Hematopoietic multipotent progenitor cell treated with erythropoietin and hydrocortisone succinate and interleukin-3 and kit ligand, for 8 days (in vitro differentiated cells): ENCODE data around the gene OR1L8.
"Not testable (repeated sequence)": the region's sequence is repeated elsewhere in the genome, so short reads cannot be mapped to it uniquely, and the experiment has no call there.

ENCODE experiments used
- DNase-seq: peaks from one replicate; pipeline ENCODE4 v3.0.0-alpha.2; 2015

Gene OR1L8

DNA sequence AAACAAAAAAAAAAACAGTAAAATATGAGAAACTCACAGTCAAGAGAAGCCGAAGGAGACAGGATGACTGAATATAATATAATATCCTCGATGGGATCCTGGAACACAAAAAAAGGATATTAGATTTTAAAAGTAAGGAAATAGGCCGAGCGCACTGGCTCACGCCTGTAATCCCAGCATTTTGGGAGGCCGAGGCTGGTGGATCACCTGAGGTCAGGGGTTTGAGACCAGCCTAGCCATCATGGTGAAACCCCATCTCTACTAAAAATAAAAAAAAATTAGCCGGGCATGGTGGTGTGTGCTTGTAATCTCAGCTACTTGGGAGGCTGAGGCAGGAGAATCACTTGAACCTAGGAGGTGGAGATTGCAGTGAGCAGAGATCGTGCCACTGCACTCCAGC is at the start of gene OR1L8:
OR1L8 (minus strand) TSS at position 101 of the 400 bp plus-strand sequence. CDS start 14,907 bp downstream, outside the sequence.
- not testable (repeated sequence) for DNase-seq

DNA sequence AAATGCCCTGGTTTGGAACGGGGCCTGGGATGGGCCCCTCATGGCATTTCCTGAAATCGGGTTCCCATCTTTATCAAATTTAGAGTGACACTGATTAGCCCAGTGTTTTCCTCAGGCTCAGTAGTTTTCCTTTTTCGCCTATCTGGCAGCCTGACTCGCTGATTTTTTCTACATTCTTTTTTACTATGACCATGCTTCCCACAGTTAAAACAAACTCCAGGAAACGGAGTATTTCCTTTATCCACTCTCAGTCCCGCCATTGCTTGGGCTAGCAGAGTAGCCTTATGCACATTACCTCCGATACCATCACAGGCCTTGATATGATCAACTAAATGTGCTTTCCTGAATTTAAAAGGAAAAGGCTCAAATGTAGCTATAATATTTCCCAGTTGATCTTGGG is 36.8 kb upstream of the OR1L8 start:
- DNase-seq = no peak

- DNase-seq = no peak
These were observed 31.2 kb upstream of the OR1L8 start, which contains the start of gene OR1Q1 for GRCh38 chr9:122614362-122614761. TSS of gene OR1Q1 (plus strand) at chr9:122614738. CDS start at chr9:122614738, 0 bp downstream.

GRCh38 chr9:122609804-122610203 is 26.6 kb upstream of the OR1L8 start:
- no peak for DNase-seq

GRCh38 chr9:122606587-122606986 is 23.4 kb upstream of the OR1L8 start:
- DNase-seq = no peak

- DNase-seq = no peak
These were observed 22.5 kb upstream of the OR1L8 start for GRCh38 chr9:122605691-122606090.

- peak; percentile 77 for DNase-seq
These were observed 2.8 kb downstream of the OR1L8 start for GRCh38 chr9:122580360-122580759.

DNA sequence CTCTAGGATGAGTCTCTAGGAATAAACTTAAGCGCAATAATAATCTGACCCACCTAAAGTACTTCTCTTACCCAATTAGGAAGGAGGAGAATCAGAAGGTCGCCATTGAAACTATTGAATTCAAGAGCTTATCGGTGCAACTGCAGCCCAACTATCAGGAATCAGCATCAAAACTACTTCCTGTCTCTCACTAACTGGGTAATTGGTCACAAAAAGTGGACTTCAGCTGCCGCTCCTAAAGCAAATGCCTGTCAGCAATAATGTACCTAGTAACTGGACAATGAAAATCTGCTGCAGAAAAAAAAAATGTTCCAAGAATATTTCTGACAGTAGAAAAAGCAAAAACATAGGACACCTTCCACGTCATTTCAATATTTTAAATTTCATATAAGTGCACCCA is 3.3 kb downstream of the OR1L8 start:
- peak; percentile 12 for DNase-seq

- no peak for DNase-seq
These were observed 10.7 kb downstream of the OR1L8 start for GRCh38 chr9:122572456-122572855.

DNA sequence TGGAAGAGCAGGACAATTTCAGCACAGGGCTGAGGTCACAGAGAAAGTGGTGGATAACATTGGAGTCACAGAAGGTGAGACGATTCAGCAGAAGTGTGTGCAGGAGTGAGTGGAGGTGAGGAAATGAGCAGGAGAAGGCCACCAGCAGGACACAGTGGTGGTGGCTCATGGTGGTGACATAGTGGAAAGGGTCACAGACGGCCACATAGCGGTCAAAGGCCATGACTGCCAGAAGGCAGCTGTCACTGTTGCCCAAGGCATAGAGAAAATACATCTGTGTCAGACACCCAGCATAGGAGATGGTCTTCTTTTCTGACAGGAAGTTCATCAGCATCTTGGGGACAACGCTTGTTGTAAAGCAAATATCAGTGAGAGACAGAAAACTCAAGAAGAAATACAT is 15.3 kb downstream of the OR1L8 start:
- no peak for DNase-seq

DNA sequence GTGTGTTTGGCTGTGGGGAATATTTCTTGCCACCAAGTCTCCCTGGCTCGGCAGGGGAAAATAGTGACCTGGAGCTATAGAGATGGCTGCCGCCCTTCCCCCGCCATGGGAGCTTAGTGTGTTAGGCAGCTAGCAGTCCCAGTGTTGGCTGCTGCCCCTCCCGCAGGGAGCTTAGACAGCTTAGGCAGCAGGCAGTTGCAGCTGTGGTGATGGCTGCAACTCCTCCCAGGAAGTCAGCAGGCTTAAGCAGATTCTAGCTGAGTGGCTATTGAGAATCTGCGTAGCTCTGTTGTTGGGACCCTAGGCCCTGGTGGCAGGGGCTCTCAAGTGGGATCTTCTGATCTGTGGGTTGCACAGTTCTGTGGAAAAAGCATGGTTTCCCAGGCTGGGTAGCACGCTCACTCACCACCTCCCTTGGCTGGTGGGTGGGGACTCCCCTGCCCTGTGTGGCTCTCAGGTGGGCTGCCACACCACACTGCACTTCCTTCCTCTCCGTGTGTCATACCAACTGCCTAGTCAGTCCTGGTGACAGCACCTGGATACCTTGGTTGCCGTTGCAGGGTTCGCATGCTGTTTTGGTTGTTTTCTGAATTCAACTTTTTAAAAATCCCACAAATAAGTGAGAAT is 20.9 kb downstream of the OR1L8 start:
- no peak for DNase-seq

GRCh38 chr9:122561446-122561845 is 21.7 kb downstream of the OR1L8 start:
- DNase-seq = no peak

GRCh38 chr9:122552812-122553211 is 30.4 kb downstream of the OR1L8 start, which contains the start of gene OR1N2:
TSS of gene OR1N2 (plus strand) at chr9:122553112. CDS start at chr9:122553212, 100 bp downstream.
- DNase-seq = no peak

DNA sequence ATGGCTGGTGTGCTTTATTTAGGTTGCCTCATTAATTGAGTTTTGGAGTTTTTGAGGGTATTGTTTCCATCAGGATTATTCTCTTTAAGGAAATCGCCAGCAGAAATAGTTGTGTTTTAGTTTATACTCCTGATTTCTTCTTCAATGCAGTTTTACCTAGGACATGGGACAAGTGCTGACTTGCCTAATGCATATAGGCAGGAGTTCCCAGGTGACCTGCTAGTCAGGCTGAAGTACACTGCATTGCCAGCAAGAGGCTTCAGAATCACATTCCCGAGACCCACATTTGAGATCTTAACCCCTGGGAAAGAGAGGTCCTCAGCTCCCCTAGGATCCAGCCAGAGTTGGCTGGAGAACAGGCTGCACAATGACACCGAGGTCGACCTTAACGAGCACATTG is 31.8 kb downstream of the OR1L8 start:
- no peak for DNase-seq

DNA sequence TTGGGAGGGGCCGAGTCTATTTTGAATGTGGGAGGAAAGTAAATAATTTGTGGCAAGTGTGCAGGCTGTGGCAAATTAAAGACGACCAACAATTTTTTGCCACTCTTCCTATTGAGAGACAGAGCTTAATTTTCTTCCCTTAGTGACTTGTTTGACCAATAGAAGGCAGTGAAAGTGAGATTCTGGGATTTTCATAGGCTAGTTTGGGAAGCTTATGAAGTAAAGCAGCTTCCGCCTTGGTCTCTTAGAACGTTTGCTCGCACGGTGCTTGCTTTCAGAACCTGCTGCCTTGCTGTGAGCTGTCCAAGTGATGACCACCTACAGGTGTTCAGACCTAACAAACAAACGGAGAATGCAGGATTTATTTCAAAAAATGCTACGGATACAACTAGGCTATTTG is 37.0 kb downstream of the OR1L8 start:
- no peak for DNase-seq

- no peak for DNase-seq
These were observed 44.4 kb downstream of the OR1L8 start for GRCh38 chr9:122538757-122539156.

GRCh38 chr9:122537066-122537465 is 46.1 kb downstream of the OR1L8 start:
- not testable (repeated sequence) for DNase-seq

GRCh38 chr9:122536134-122536533 is 47.0 kb downstream of the OR1L8 start:
- DNase-seq = no peak

- not testable (repeated sequence) for DNase-seq
These were observed 52.0 kb downstream of the OR1L8 start for GRCh38 chr9:122531157-122531556.

GRCh38 chr9:122527193-122527592 is 56.0 kb downstream of the OR1L8 start, which contains the start of gene OR1N1:
TSS of gene OR1N1 (minus strand) at chr9:122527293. CDS start at chr9:122527293, 0 bp downstream.
- no peak for DNase-seq

DNA sequence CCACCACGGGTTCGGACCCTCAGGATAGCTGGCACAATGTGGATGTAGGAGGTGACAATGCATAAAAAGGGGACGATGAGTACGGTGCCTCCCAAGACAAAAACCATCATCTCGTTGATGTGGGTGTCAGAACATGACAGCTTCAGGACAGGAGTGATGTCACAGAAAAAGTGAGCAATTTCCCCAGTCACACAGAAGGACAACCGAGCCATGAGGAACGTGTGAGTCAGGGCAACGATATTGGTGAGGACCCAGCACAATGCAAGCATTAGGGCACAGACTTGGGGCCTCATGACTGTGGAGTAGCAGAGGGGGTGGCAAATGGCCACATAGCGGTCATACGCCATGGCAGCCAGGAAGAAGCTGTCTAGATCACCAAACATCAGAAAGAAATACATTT is 56.6 kb downstream of the OR1L8 start:
- no peak for DNase-seq

DNA sequence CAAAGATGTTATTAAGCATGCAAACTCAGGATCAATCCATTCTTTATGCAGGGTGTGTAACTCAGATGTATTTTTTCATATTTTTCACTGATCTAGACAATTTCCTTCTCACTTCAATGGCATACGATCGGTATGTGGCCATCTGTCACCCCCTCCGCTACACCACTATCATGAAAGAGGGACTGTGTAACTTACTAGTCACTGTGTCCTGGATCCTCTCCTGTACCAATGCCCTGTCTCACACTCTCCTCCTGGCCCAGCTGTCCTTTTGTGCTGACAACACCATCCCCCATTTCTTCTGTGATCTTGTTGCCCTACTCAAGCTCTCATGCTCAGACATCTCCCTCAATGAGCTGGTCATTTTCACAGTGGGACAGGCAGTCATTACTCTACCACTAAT is 63.8 kb downstream of the OR1L8 start:
- no peak for DNase-seq

DNA sequence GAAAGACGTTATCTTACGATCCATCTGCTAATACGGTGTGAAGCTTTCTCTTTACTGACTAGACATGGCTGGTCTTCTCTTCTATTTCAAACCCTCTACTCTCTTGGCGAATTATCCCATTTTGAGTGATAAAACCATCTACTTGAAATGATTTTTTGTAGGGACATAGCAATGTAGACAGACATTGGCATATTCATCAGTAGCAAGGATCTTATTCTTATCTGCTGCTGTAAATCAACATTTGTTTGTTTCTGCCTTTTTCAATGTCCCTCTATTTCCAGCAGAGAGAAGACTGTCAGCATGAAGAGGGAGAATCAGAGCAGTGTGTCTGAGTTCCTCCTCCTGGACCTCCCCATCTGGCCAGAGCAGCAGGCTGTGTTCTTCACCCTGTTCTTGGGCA is 64.3 kb downstream of the OR1L8 start, which contains the start of gene OR1J4:
OR1J4 (plus strand) TSS at position 301 of the 400 bp plus-strand sequence; CDS start at position 301, 0 bp downstream.
- DNase-seq = no peak

- no peak for DNase-seq
These were observed 65.0 kb downstream of the OR1L8 start for GRCh38 chr9:122518226-122518625.
